GM23338 (cell line): ENCODE results near the gene ATG7. TPM values are rescaled to one million over a fixed set of nuclear protein-coding genes. Genes with fewer than 3 reads are reported as not detected.

ENCODE experiments used
- ATAC-seq: fragments of 200-7000 bp; cut with Tn5 transposase; 3 replicates; pipeline ENCODE4 v1.9.1; 2020
- DNase-seq: peaks from one replicate; pipeline ENCODE4 v3.0.0-alpha.2; 2015; ENCODE audit warnings: low spot score
- H2AFZ ChIP-seq: fragments of 200-600 bp; sonication (generic); 2 replicates; pipeline ENCODE4 v1.8.0; 2016; ENCODE audit warnings: antibody characterized with exemption, mild to moderate bottlenecking, moderate library complexity
- H3F3A ChIP-seq: fragments of 200-600 bp; sonication (generic); replicated peaks from 2 replicates; pipeline ENCODE4 v1.8.0; 2017; ENCODE audit warnings: antibody characterized with exemption, mixed run types, low read depth
- H3K27ac ChIP-seq: fragments of 200-600 bp; sonication (generic); 2 replicates; pipeline ENCODE4 v1.6.1; 2016; ENCODE audit warnings: low read depth
- H3K27me3 ChIP-seq: fragments of 200-600 bp; sonication (generic); 2 replicates; pipeline ENCODE4 v1.8.0; 2016; ENCODE audit warnings: mild to moderate bottlenecking, mixed run types, moderate library complexity; ENCODE audit not compliant: insufficient read depth
- H3K36me3 ChIP-seq: fragments of 200-600 bp; sonication (generic); 2 replicates; pipeline ENCODE4 v1.8.0; 2016; ENCODE audit warnings: mild to moderate bottlenecking; ENCODE audit not compliant: insufficient read depth
- H3K4me1 ChIP-seq: fragments of 200-600 bp; sonication (generic); 2 replicates; pipeline ENCODE4 v1.8.0; 2016; ENCODE audit warnings: mild to moderate bottlenecking, moderate library complexity; ENCODE audit not compliant: insufficient read depth
- H3K4me2 ChIP-seq: fragments of 200-600 bp; sonication (generic); 2 replicates; pipeline ENCODE4 v1.7.1; 2017; ENCODE audit warnings: mixed run types
- H3K4me3 ChIP-seq: fragments of 200-600 bp; sonication (generic); 2 replicates; pipeline ENCODE4 v1.6.1; 2016; ENCODE audit warnings: mixed run types
- H3K79me2 ChIP-seq: fragments of 200-600 bp; sonication (generic); replicated peaks from 2 replicates; pipeline ENCODE4 v1.8.0; 2017; ENCODE audit warnings: mild to moderate bottlenecking; ENCODE audit not compliant: insufficient read depth
- H3K9me2 ChIP-seq: fragments of 200-600 bp; sonication (generic); 2 replicates; pipeline ENCODE4 v1.8.0; 2017; ENCODE audit not compliant: insufficient read depth
- H4K20me1 ChIP-seq: fragments of 200-600 bp; sonication (generic); replicated peaks from 2 replicates; pipeline ENCODE4 v1.8.0; 2017; ENCODE audit warnings: mild to moderate bottlenecking; ENCODE audit not compliant: insufficient read depth
- H3K27ac Mint-ChIP-seq: 2 replicates; pipeline ENCODE4 v1.8.0; 2020; ENCODE audit warnings: inconsistent platforms, mild to moderate bottlenecking, moderate library complexity, mixed read lengths
- H3K27me3 Mint-ChIP-seq: 3 replicates; pipeline ENCODE4 v1.8.0; 2022; ENCODE audit warnings: low read depth, mild to moderate bottlenecking, moderate library complexity, mixed read lengths, inconsistent platforms; ENCODE audit not compliant: insufficient read depth, poor library complexity
- H3K36me3 Mint-ChIP-seq: 3 replicates; pipeline ENCODE4 v1.8.0; 2021; ENCODE audit warnings: low read depth, mild to moderate bottlenecking, inconsistent platforms, moderate library complexity, mixed read lengths
- H3K4me1 Mint-ChIP-seq: 3 replicates; pipeline ENCODE4 v1.8.0; 2020; ENCODE audit warnings: mild to moderate bottlenecking, inconsistent platforms, mixed read lengths
- H3K4me3 Mint-ChIP-seq: 3 replicates; pipeline ENCODE4 v1.8.0; 2021; ENCODE audit warnings: moderate library complexity, mild to moderate bottlenecking, inconsistent platforms, mixed read lengths
- H3K9me3 Mint-ChIP-seq: 3 replicates; pipeline ENCODE4 v1.8.0; 2020; ENCODE audit warnings: moderate library complexity, mild to moderate bottlenecking, inconsistent platforms, mixed read lengths
- CREB1 ChIP-seq: fragments of 250-450 bp; sonication (Bioruptor Pico); IDR thresholded peaks from 2 replicates; pipeline ENCODE4 v1.5.0; 2020; ENCODE audit warnings: low read depth, mild to moderate bottlenecking, moderate library complexity
- EZH2phosphoT487 ChIP-seq: fragments of 200-600 bp; sonication (generic); IDR thresholded peaks from one replicate; pipeline ENCODE4 v1.8.1; 2018; ENCODE audit warnings: antibody characterized with exemption; ENCODE audit not compliant: unreplicated experiment
- POLR2AphosphoS5 ChIP-seq: IDR thresholded peaks from 2 replicates; pipeline ENCODE4 v1.6.1; 2016; ENCODE audit warnings: antibody characterized with exemption, low read depth
- STAT1 ChIP-seq: IDR thresholded peaks from one replicate; pipeline ENCODE4 v1.6.1; 2016; ENCODE audit warnings: antibody characterized with exemption; ENCODE audit not compliant: unreplicated experiment
- ZNF331 ChIP-seq: fragments of 250-450 bp; sonication (Bioruptor Pico); IDR thresholded peaks from 2 replicates; pipeline ENCODE4 v1.5.0; 2020; ENCODE audit warnings: low read depth, mild to moderate bottlenecking, moderate library complexity
- polyA plus RNA-seq: library from polyadenylated mRNA; unstranded; fragments of >200 nt; fragmentation: Nextera tagmentation; extraction: Ambion mirVana; gene quantifications from 2 replicates; pipeline ENCODE4 v1.2.1, GENCODE V29; 2016
- total RNA-seq: library from RNA; depleted of rRNA; stranded (reverse); fragments of >200 nt; shearing (Covaris generic); gene quantifications from 2 replicates; pipeline ENCODE4 v1.2.3, GENCODE V29; 2014
- TF ChIP-seq, protein P1 (sequence below): IDR thresholded peaks from one replicate; pipeline ENCODE4 v1.6.1; 2018; ENCODE audit warnings: antibody characterized with exemption; ENCODE audit not compliant: unreplicated experiment
- TF ChIP-seq, protein P2 (sequence below), 2 experiments: fragments of 200-600 bp in 1 of 2; sonication (generic) in 1 of 2; conservative IDR thresholded peaks; 2 replicates each; pipeline versions ENCODE4 v1.5.1 to v1.6.1; 2016 to 2017; ENCODE audit warnings: antibody characterized with exemption in 2 of 2, low read depth in 2 of 2, mild to moderate bottlenecking in 2 of 2, moderate library complexity in 1 of 2
- TF ChIP-seq, protein P3 (sequence below): IDR thresholded peaks from 2 replicates; pipeline ENCODE4 v1.6.1; 2016; ENCODE audit warnings: antibody characterized with exemption

ATG7 gene
- total and polyA plus RNA-seq, 2 experiments from 2014 or later = 16.2 to 36.7 TPM

DNA sequence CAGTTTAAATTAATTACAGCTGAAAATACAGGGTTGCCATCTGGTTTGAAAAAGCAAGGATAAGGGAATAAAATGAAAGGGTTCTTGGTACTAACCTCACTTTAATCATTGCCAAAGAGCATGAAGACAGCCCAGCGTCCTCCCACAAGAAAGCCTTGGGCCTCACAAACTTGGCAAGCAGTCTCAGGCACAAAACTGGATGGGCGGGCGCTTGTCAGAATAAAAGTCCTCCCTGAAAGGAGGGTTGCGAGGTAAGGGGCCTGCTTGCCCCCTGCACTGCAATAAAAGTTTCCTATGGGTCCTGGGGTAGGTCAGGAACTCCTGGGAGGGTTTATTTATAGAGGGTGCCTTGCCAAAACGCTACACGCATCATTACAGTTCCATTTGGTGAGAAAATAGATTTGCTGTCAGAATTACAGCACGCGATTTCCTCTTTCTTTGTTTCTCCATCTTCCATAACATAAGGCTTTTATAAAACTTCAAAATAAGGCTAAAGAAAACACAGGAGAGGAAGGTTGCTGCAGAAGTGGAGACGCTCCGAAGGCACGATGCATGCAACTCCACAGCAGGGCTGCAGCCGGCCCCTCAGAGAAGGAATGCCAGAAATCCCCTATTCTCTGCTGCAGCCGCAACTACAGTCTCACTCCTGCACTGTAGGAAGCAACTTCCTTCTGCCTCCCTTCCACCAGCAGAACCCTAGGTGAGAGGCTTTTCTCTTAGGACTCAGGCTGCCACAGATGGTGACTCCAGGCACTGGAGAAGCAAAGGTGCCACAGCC is 310.2 kb downstream of the ATG7 start:
- H3K27me3 Mint-ChIP-seq = peaks cover 3% of the 10 kb centered on the region
- Histone ChIP-seq H2AFZ (no peak overlapping the region), H3K4me2 (peak overlapping the region; percentile 72), H3K4me1 (peaks cover 30% of the 10 kb centered on the region), H3K9me2 (peaks cover 6% of the 10 kb centered on the region; the same call in 1 of the 2 replicates), H3K4me3 (peak overlapping the region; percentile 42), H4K20me1 (peaks cover 10% of the 10 kb centered on the region; the same call in 1 of the 2 replicates), H3K27me3 (no peaks in the 10 kb centered on the region), H3K27ac (peak overlapping the region; percentile 82), H3K36me3 (no peaks in the 10 kb centered on the region), H3F3A (0 out of 2 replicates have a peak, but pooled peaks cover 3% of the 10 kb centered on the region), H3K79me2 (peaks cover 95% of the 10 kb centered on the region)
- H3K9me3 Mint-ChIP-seq = no peaks in the 10 kb centered on the region; the same call in 2 of the 3 replicates
- TF ChIP-seq CREB1 (CRISPR knock-in tag) (peak; percentile 24; the same call in 1 of the 2 replicates), POLR2AphosphoS5 (no peak)
- TF ChIP-seq, protein P1, sequence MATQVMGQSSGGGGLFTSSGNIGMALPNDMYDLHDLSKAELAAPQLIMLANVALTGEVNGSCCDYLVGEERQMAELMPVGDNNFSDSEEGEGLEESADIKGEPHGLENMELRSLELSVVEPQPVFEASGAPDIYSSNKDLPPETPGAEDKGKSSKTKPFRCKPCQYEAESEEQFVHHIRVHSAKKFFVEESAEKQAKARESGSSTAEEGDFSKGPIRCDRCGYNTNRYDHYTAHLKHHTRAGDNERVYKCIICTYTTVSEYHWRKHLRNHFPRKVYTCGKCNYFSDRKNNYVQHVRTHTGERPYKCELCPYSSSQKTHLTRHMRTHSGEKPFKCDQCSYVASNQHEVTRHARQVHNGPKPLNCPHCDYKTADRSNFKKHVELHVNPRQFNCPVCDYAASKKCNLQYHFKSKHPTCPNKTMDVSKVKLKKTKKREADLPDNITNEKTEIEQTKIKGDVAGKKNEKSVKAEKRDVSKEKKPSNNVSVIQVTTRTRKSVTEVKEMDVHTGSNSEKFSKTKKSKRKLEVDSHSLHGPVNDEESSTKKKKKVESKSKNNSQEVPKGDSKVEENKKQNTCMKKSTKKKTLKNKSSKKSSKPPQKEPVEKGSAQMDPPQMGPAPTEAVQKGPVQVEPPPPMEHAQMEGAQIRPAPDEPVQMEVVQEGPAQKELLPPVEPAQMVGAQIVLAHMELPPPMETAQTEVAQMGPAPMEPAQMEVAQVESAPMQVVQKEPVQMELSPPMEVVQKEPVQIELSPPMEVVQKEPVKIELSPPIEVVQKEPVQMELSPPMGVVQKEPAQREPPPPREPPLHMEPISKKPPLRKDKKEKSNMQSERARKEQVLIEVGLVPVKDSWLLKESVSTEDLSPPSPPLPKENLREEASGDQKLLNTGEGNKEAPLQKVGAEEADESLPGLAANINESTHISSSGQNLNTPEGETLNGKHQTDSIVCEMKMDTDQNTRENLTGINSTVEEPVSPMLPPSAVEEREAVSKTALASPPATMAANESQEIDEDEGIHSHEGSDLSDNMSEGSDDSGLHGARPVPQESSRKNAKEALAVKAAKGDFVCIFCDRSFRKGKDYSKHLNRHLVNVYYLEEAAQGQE = no peak
- TF ChIP-seq, protein P2, sequence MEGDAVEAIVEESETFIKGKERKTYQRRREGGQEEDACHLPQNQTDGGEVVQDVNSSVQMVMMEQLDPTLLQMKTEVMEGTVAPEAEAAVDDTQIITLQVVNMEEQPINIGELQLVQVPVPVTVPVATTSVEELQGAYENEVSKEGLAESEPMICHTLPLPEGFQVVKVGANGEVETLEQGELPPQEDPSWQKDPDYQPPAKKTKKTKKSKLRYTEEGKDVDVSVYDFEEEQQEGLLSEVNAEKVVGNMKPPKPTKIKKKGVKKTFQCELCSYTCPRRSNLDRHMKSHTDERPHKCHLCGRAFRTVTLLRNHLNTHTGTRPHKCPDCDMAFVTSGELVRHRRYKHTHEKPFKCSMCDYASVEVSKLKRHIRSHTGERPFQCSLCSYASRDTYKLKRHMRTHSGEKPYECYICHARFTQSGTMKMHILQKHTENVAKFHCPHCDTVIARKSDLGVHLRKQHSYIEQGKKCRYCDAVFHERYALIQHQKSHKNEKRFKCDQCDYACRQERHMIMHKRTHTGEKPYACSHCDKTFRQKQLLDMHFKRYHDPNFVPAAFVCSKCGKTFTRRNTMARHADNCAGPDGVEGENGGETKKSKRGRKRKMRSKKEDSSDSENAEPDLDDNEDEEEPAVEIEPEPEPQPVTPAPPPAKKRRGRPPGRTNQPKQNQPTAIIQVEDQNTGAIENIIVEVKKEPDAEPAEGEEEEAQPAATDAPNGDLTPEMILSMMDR (conservative IDR thresholded peaks at IDR 0.05; ENCODE audit: low read depth in 2 of 2) = no peak
- H3K4me1 Mint-ChIP-seq = peaks cover 43% of the 10 kb centered on the region
- peak; percentile 84 for ATAC-seq
- H3K36me3 Mint-ChIP-seq = peaks cover 9% of the 10 kb centered on the region; the same call in 1 of the 3 replicates
- DNase-seq = peak; percentile 82
- H3K27ac Mint-ChIP-seq = peak overlapping the region; percentile 89
- H3K4me3 Mint-ChIP-seq = peak overlapping the region; percentile 73

DNA sequence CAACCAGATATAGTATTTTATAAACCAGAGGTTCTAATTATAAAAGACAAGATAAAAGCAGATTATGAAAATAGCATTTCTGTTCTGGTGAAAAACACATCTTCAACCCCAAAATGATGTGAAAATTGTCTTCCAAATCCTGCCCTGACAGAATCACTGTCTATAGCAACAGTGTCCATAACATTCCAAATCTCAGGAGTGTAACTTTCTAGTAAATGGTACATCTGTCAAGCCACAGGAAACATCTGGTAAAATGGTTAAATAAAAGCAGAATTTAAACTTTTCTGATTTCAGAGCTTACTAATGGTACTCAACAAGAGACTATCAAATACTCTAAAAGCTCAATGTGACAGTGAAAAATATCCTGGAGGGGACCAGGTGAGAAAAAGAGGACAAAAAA is 311.0 kb downstream of the ATG7 start:
- peak overlapping the region; percentile 89; the same call in 1 of the 2 replicates for H3K27ac Mint-ChIP-seq
- H3K4me1 Mint-ChIP-seq = peaks cover 48% of the 10 kb centered on the region

More for the DNA sequence above, 311.0 kb downstream of the ATG7 start:
- ATAC-seq (no peak), DNase-seq (no peak)
- H3K27me3 ChIP-seq = no peaks in the 10 kb centered on the region
- Mint-ChIP-seq H3K4me3 (peak overlapping the region; percentile 73; the same call in 2 of the 3 replicates), H3K36me3 (peaks cover 9% of the 10 kb centered on the region; the same call in 1 of the 3 replicates), H3K27me3 (peaks cover 5% of the 10 kb centered on the region), H3K9me3 (no peaks in the 10 kb centered on the region; the same call in 2 of the 3 replicates)
- TF ChIP-seq, protein P2 (conservative IDR thresholded peaks at IDR 0.05; ENCODE audit: low read depth in 2 of 2) = no peak
- no peak for TF ChIP-seq ZNF331 (CRISPR knock-in tag)
- no peak for TF ChIP-seq STAT1
- TF ChIP-seq EZH2phosphoT487 = no peak
- TF ChIP-seq, protein P3, sequence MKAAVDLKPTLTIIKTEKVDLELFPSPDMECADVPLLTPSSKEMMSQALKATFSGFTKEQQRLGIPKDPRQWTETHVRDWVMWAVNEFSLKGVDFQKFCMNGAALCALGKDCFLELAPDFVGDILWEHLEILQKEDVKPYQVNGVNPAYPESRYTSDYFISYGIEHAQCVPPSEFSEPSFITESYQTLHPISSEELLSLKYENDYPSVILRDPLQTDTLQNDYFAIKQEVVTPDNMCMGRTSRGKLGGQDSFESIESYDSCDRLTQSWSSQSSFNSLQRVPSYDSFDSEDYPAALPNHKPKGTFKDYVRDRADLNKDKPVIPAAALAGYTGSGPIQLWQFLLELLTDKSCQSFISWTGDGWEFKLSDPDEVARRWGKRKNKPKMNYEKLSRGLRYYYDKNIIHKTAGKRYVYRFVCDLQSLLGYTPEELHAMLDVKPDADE = no peak
- peak overlapping the region; percentile 42 for H3K4me3 ChIP-seq
- peaks cover 6% of the 10 kb centered on the region; the same call in 1 of the 2 replicates for H3K9me2 ChIP-seq
- peak overlapping the region; percentile 72 for H3K4me2 ChIP-seq
- H4K20me1 ChIP-seq = peaks cover 10% of the 10 kb centered on the region; the same call in 1 of the 2 replicates
- peak overlapping the region; percentile 82 for H3K27ac ChIP-seq
- H3K36me3 ChIP-seq = no peaks in the 10 kb centered on the region
- peaks cover 95% of the 10 kb centered on the region for H3K79me2 ChIP-seq
- 0 out of 2 replicates have a peak, but pooled peaks cover 3% of the 10 kb centered on the region for H3F3A ChIP-seq
- H3K4me1 ChIP-seq = peaks cover 30% of the 10 kb centered on the region
- no peak overlapping the region for H2AFZ ChIP-seq
